GM12801 (cell line): Measurements from ENCODE around the gene IQCN.

ENCODE experiments used
- CTCF ChIP-seq: IDR thresholded peaks from one replicate; pipeline ENCODE4 v1.5.1; 2011; ENCODE audit warnings: control low read depth; ENCODE audit not compliant: insufficient read length; ENCODE audit errors: extremely low read depth

IQCN gene

GRCh38 chr19:18274781-18275356, 617 bp upstream of the IQCN start:
- TF ChIP-seq CTCF: no peak

- TF ChIP-seq CTCF: no peak
Measured at GRCh38 chr19:18273561-18274218, 562 bp downstream of the IQCN start.

- TF ChIP-seq CTCF: no peak
Measured at GRCh38 chr19:18271433-18271841, 2.8 kb downstream of the IQCN start.

GRCh38 chr19:18270326-18270725, 3.9 kb downstream of the IQCN start:
- no peak for TF ChIP-seq CTCF

GRCh38 chr19:18269070-18269723, 5.1 kb downstream of the IQCN start:
- no peak for TF ChIP-seq CTCF

GRCh38 chr19:18266771-18267686, 7.2 kb downstream of the IQCN start:
- TF ChIP-seq CTCF: no peak

- no peak for TF ChIP-seq CTCF
Measured at GRCh38 chr19:18265582-18265981, 8.7 kb downstream of the IQCN start.
